Keratinocyte (primary cell): ENCODE data around the gene SNX19. TPM values are rescaled to one million over a fixed set of nuclear protein-coding genes. Genes with fewer than 3 reads are reported as not detected.

ENCODE experiments used
- DNase-seq: peaks from one replicate; pipeline ENCODE4 v3.0.0-alpha.2; 2011; ENCODE audit warnings: low read depth, missing footprints, low spot score
- FAIRE-seq: peaks from 2 replicates; lab custom pipeline; 2011; peaks lifted over from hg19 to GRCh38; lab: Jason Lieb, UNC
- H2AFZ ChIP-seq: 2 replicates; pipeline ENCODE4 v1.6.0; 2012; ENCODE audit warnings: low read length, control low read depth, inconsistent platforms; ENCODE audit not compliant: control insufficient read depth
- H3K27ac ChIP-seq: 2 replicates; pipeline ENCODE4 v1.5.1; 2011; ENCODE audit warnings: low read length; ENCODE audit not compliant: control insufficient read depth, insufficient read depth
- H3K27me3 ChIP-seq: 3 replicates; pipeline ENCODE4 v1.6.0; 2011; ENCODE audit warnings: low read length; ENCODE audit not compliant: control insufficient read depth, insufficient read depth; ENCODE audit errors: extremely low read depth
- H3K36me3 ChIP-seq, 2 experiments: 2 replicates in 1 of 2; 3 replicates in 1 of 2; pipeline ENCODE4 v1.5.1; 2011; ENCODE audit warnings: low read length in 2 of 2, mild to moderate bottlenecking in 1 of 2; ENCODE audit not compliant: control insufficient read depth in 2 of 2, insufficient read depth in 2 of 2; ENCODE audit errors: extremely low read depth in 1 of 2
- H3K4me1 ChIP-seq: 3 replicates; pipeline ENCODE4 v1.5.1; 2011; ENCODE audit warnings: low read length; ENCODE audit not compliant: control insufficient read depth, insufficient read depth; ENCODE audit errors: extremely low read depth
- H3K4me2 ChIP-seq: 3 replicates; pipeline ENCODE4 v1.6.0; 2011; ENCODE audit warnings: low read depth, low read length; ENCODE audit not compliant: control insufficient read depth, insufficient read depth; ENCODE audit errors: extremely low read depth
- H3K4me3 ChIP-seq, 3 experiments: fragments of 200-600 bp in 1 of 3; sonication (generic) in 1 of 3; 2 replicates in 2 of 3; 3 replicates in 1 of 3; pipeline ENCODE4 v1.5.1; 2011 to 2016; ENCODE audit warnings: low read length in 3 of 3, mild to moderate bottlenecking in 3 of 3, control low read depth in 2 of 3, inconsistent platforms in 1 of 3, low read depth in 1 of 3, mixed read lengths in 1 of 3, mixed run types in 1 of 3, moderate library complexity in 1 of 3; ENCODE audit not compliant: control insufficient read depth in 2 of 3, insufficient read depth in 2 of 3; ENCODE audit errors: extremely low read depth in 1 of 3
- H3K79me2 ChIP-seq: 2 replicates; pipeline ENCODE4 v1.6.0; 2012; ENCODE audit warnings: low read length; ENCODE audit not compliant: control insufficient read depth, insufficient read depth
- H3K9ac ChIP-seq: 3 replicates; pipeline ENCODE4 v1.6.0; 2011; ENCODE audit warnings: low read length; ENCODE audit not compliant: control insufficient read depth, insufficient read depth; ENCODE audit errors: extremely low read depth
- H3K9me1 ChIP-seq: 3 replicates; pipeline ENCODE4 v1.6.0; 2011; ENCODE audit warnings: low read length; ENCODE audit not compliant: control insufficient read depth, insufficient read depth; ENCODE audit errors: extremely low read depth
- H3K9me3 ChIP-seq: 2 replicates; pipeline ENCODE4 v1.5.1; 2012; ENCODE audit warnings: low read depth, low read length; ENCODE audit not compliant: control insufficient read depth
- H4K20me1 ChIP-seq: 3 replicates; pipeline ENCODE4 v1.6.0; 2011; ENCODE audit warnings: low read length; ENCODE audit not compliant: control insufficient read depth, insufficient read depth; ENCODE audit errors: extremely low read depth
- EZH2 ChIP-seq: IDR thresholded peaks from one replicate; pipeline ENCODE4 v1.6.1; 2012; ENCODE audit warnings: inconsistent platforms, mild to moderate bottlenecking, low read length, moderate library complexity
- dilution Hi-C: fragments of 300-500 bp; cut with MboI; formaldehyde crosslinking; loops from one replicate; pipeline ENCODE4 v1.7.0; 2020; ENCODE audit warnings: low sequenced_read_pairs; ENCODE audit not compliant: extremely low pct_ligation_motif_present
- polyA plus RNA-seq, 5 experiments: library from polyadenylated mRNA; depleted of rRNA in 3 of 5; stranded (reverse) in 3 of 5; stranded (forward) in 1 of 5; unstranded in 1 of 5; fragments of >200 nt; gene quantifications; 1 replicate in 1 of 5; 2 replicates in 3 of 5; 3 replicates in 1 of 5; pipeline versions ENCODE4 v1.2.1 to v1.2.3, GENCODE V29; 2011 to 2012; ENCODE audit warnings: missing spikeins in 2 of 5, low read depth in 1 of 5, low replicate concordance in 1 of 5
- TF ChIP-seq, protein P1 (sequence below), 3 experiments: IDR thresholded peaks in 1 of 3; conservative IDR thresholded peaks in 1 of 3; optimal IDR thresholded peaks in 1 of 3; 2 replicates in 2 of 3; 3 replicates in 1 of 3; pipeline versions ENCODE3 to v1.5.1; 2011; ENCODE audit warnings: low read length in 3 of 3, mild to moderate bottlenecking in 3 of 3, moderate library complexity in 2 of 3, control low read depth in 1 of 3, inconsistent platforms in 1 of 3; ENCODE audit not compliant: insufficient read depth in 2 of 3; ENCODE audit errors: extremely low read depth in 1 of 3

SNX19 gene
- polyA plus RNA-seq, 1 donor (not counting 4 experiments of a cell fraction or from before 2014, with no cell fraction given), result 29.1 TPM

- Histone ChIP-seq H3K4me1 (peaks cover 17% of the 10 kb centered on the region), H3K9me3 (no peaks in the 10 kb centered on the region), H3K4me3 (no peak overlapping the region), H4K20me1 (no peaks in the 10 kb centered on the region), H3K27me3 (no peaks in the 10 kb centered on the region), H3K4me2 (no peak overlapping the region), H3K79me2 (no peaks in the 10 kb centered on the region), H2AFZ (no peak overlapping the region), H3K27ac (no peak overlapping the region), H3K9me1 (peaks cover 4% of the 10 kb centered on the region), H3K9ac (no peak overlapping the region), H3K36me3 (peaks cover 27 to 39% of the 10 kb centered on the region in 2 experiments)
- DNase-seq, result no peak
- TF ChIP-seq, protein P1, sequence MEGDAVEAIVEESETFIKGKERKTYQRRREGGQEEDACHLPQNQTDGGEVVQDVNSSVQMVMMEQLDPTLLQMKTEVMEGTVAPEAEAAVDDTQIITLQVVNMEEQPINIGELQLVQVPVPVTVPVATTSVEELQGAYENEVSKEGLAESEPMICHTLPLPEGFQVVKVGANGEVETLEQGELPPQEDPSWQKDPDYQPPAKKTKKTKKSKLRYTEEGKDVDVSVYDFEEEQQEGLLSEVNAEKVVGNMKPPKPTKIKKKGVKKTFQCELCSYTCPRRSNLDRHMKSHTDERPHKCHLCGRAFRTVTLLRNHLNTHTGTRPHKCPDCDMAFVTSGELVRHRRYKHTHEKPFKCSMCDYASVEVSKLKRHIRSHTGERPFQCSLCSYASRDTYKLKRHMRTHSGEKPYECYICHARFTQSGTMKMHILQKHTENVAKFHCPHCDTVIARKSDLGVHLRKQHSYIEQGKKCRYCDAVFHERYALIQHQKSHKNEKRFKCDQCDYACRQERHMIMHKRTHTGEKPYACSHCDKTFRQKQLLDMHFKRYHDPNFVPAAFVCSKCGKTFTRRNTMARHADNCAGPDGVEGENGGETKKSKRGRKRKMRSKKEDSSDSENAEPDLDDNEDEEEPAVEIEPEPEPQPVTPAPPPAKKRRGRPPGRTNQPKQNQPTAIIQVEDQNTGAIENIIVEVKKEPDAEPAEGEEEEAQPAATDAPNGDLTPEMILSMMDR (optimal IDR thresholded peaks at IDR 0.05 in 1 of 3, IDR thresholded peaks at IDR 0.05 in 1 of 3, conservative IDR thresholded peaks at IDR 0.05 in 1 of 3; ENCODE audit: extremely low read depth in 1 of 3, insufficient read depth in 2 of 3, low read length in 3 of 3), result no peak
- TF ChIP-seq EZH2, result no peak
- no peak for FAIRE-seq
- dilution Hi-C loops, result no loop called here
Observed at GRCh38 chr11:130876931-130877915, 39.1 kb downstream of the SNX19 start.

GRCh38 chr11:130876100-130876499, 40.2 kb downstream of the SNX19 start:
- Histone ChIP-seq H3K4me3 (no peak overlapping the region), H4K20me1 (no peaks in the 10 kb centered on the region), H3K27ac (no peak overlapping the region), H2AFZ (no peak overlapping the region), H3K9me3 (no peaks in the 10 kb centered on the region), H3K27me3 (no peaks in the 10 kb centered on the region), H3K9me1 (peaks cover 4% of the 10 kb centered on the region), H3K36me3 (peaks cover 20 to 37% of the 10 kb centered on the region in 2 experiments), H3K79me2 (no peaks in the 10 kb centered on the region), H3K4me2 (no peak overlapping the region), H3K4me1 (peaks cover 28% of the 10 kb centered on the region), H3K9ac (no peak overlapping the region)
- dilution Hi-C loops, result no loop called here
- TF ChIP-seq EZH2, result no peak
- TF ChIP-seq, protein P1 (optimal IDR thresholded peaks at IDR 0.05 in 1 of 3, IDR thresholded peaks at IDR 0.05 in 1 of 3, conservative IDR thresholded peaks at IDR 0.05 in 1 of 3; ENCODE audit: extremely low read depth in 1 of 3, insufficient read depth in 2 of 3, low read length in 3 of 3), result no peak
- FAIRE-seq, result no peak
- DNase-seq, result no peak
